AG04450 (cell line): ENCODE results near the gene GGT7. TPM values are rescaled to one million over a fixed set of nuclear protein-coding genes. Genes with fewer than 3 reads are reported as not detected.
"Not testable (repeated sequence)": the region's sequence is repeated elsewhere in the genome, so short reads cannot be mapped to it uniquely, and the experiment has no call there.

Experiments
- CTCF ChIA-PET: fragments of 300-600, 350-600 bp; formaldehyde crosslinking; extraction: SDS; loops from one replicate; lab custom pipeline; 2022; ENCODE audit warnings: antibody characterized with exemption, inconsistent platforms; lab: Charles Lee
- POLR2A ChIA-PET: fragments of 350-600 bp; formaldehyde crosslinking; extraction: SDS; loops from one replicate; lab custom pipeline; 2021; ENCODE audit warnings: antibody characterized with exemption, inconsistent platforms; lab: Yijun Ruan, JAX
- DNase-seq: peaks from one replicate; pipeline ENCODE4 v3.0.0-alpha.2; 2011; ENCODE audit warnings: low read depth, low spot score
- H3K27ac ChIP-seq: one replicate; pipeline ENCODE4 v1.5.1; 2012; ENCODE audit warnings: low read depth, low read length, control low read depth
- H3K27me3 ChIP-seq: one replicate; pipeline ENCODE4 v1.6.0; 2012; ENCODE audit warnings: low read length; ENCODE audit not compliant: control insufficient read depth, insufficient read depth
- H3K4me3 ChIP-seq: 2 replicates; pipeline ENCODE4 v1.5.1; 2011; ENCODE audit warnings: mild to moderate bottlenecking, low read depth, low read length, control low read depth
- H3K9me3 ChIP-seq: 2 replicates; pipeline ENCODE4 v1.5.1; 2012; ENCODE audit warnings: low read length; ENCODE audit not compliant: control insufficient read depth, insufficient read depth
- polyA plus RNA-seq: library from polyadenylated mRNA; depleted of rRNA; stranded (reverse); fragments of >200 nt; gene quantifications from 2 replicates; pipeline ENCODE4 v1.2.3, GENCODE V29; 2011
- TF ChIP-seq, protein P1 (sequence below): IDR thresholded peaks from 2 replicates; pipeline ENCODE4 v1.5.1; 2011; ENCODE audit warnings: low read depth, low read length, control low read depth, inconsistent platforms

GGT7 gene
- polyA plus RNA-seq, 1 experiment: 12.1 TPM

DNA sequence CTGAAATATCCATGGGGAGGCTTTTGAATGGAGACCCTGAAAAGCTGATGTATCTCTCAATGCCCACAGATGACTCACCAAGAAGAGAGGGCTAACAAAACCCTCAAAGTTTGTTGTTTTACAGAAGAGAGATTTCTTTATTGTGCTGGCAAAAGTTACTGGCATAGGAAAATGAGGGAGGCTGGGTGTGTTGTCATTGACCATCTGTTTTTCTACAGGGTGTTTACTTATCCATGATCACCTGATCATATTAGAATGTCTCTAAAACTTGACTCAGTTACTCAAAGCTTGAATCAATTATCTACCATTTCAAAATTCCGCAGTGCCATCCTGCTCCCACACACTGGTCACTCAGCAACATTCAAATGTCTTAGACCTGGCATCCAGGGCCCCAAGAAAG is 57.0 kb downstream of the GGT7 start:
- H3K27ac ChIP-seq: no peak overlapping the region
- CTCF ChIA-PET: no interaction called here
- POLR2A ChIA-PET: no interaction called here
- H3K4me3 ChIP-seq: no peak overlapping the region
- no peaks in the 10 kb centered on the region for H3K9me3 ChIP-seq
- DNase-seq: no peak
- H3K27me3 ChIP-seq: no peaks in the 10 kb centered on the region
- TF ChIP-seq, protein P1, sequence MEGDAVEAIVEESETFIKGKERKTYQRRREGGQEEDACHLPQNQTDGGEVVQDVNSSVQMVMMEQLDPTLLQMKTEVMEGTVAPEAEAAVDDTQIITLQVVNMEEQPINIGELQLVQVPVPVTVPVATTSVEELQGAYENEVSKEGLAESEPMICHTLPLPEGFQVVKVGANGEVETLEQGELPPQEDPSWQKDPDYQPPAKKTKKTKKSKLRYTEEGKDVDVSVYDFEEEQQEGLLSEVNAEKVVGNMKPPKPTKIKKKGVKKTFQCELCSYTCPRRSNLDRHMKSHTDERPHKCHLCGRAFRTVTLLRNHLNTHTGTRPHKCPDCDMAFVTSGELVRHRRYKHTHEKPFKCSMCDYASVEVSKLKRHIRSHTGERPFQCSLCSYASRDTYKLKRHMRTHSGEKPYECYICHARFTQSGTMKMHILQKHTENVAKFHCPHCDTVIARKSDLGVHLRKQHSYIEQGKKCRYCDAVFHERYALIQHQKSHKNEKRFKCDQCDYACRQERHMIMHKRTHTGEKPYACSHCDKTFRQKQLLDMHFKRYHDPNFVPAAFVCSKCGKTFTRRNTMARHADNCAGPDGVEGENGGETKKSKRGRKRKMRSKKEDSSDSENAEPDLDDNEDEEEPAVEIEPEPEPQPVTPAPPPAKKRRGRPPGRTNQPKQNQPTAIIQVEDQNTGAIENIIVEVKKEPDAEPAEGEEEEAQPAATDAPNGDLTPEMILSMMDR: no peak

DNA sequence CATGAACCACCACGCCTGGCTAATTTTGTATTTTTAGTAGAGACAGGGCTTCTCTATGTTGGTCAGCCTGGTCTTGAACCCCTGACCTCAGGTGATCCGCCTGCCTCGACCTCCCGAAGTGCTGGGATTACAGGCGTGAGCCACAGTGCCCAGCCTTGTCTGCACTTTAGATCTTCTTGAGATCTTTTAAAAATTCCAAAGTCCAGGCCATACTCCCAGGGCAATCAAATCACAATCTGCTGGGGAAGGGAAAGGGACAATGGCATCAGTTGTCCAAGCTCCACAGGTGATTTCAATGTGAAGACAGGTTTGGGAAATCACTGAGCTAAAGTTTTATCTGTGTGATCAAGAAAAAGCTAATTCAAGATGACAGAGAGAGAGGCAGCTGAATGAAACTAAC is 64.1 kb downstream of the GGT7 start:
- ChIA-PET CTCF (interaction anchor here (1.1 kb wide), 1 partner anchor 18 kb away, joined by 5 read pairs; no protein-coding TSS in a partner anchor), POLR2A (no interaction called here)
- Histone ChIP-seq H3K9me3 (no peaks in the 10 kb centered on the region), H3K27ac (no peak overlapping the region), H3K27me3 (no peaks in the 10 kb centered on the region), H3K4me3 (no peak overlapping the region)
- DNase-seq: no peak
- TF ChIP-seq, protein P1: no peak

DNA sequence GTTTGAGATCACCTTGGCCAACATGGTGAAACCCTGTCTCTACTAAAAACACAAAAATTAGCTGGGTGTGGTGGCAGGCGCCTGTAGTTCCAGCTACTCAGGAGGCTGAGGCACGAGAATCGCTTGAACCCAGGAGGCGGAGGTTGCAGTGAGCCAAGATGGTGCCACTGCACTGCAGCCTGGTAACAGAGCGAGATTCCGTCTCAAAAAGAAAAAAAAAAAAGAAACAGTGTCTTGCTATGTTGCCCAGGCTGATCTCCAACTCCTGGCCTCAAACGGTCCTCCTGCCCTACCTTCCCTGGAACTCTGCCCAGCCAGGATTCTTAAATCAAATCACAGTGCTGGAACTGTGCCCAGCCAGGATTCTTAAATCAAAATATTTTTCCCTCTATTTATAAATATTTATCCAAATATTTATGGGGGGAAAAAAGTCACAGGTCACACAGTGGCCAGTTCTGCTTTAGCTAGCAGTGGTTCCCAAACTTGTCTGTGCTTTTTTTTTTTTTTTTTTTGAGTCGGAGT is 64.7 kb downstream of the GGT7 start:
- H3K9me3 ChIP-seq, POLR2A ChIA-PET, H3K4me3 ChIP-seq, DNase-seq, H3K27ac ChIP-seq, H3K27me3 ChIP-seq: not testable (repeated sequence)
- CTCF ChIA-PET: interaction anchor here (1.1 kb wide), 1 partner anchor 18 kb away, joined by 5 read pairs; no protein-coding TSS in a partner anchor

DNA sequence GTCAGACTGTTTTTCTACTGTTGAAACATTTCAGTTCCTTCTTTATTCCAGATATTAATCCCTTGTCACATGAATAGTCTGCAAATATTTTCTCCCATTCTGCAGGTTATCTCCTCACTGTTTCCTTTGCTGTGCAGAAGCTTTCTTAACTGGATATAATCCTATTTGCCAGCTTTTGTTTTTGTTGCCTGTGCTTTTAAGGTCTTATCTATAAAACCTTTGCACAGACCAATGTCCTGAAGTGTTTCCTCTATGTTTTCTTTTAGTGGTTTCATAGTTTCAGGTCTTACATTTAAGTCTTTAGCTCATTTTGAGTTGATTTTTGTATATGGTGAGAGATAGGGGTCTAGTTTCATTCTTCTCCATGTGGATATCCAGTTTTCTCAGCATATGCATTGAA is 66.4 kb downstream of the GGT7 start:
- Histone ChIP-seq H3K27me3 (no peaks in the 10 kb centered on the region), H3K9me3 (no peaks in the 10 kb centered on the region), H3K4me3 (no peak overlapping the region), H3K27ac (no peak overlapping the region)
- ChIA-PET POLR2A (no interaction called here), CTCF (interaction anchor here (1.0 kb wide), 1 partner anchor 37 kb away, joined by 3 read pairs; no protein-coding TSS in a partner anchor)
- TF ChIP-seq, protein P1: no peak
- DNase-seq: no peak

DNA sequence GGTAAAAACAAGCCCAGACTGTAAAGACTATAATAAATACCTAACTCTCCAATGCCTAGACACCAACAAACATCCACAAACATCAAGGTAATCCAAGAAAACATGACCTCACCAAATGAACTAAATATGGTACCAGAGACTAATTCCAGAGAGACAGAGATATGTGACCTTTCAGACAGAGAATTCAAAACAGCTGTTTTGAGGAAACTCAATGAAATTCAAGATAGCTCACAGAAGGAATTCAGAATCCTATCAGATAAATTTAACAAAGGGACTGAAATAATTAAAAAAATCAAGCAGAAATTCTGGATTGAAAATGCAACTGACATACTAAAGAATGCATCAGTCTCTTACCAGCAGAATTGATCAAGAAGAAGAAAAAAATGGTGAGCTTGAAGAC is 73.8 kb downstream of the GGT7 start:
- H3K4me3 ChIP-seq: no peak overlapping the region
- no peaks in the 10 kb centered on the region for H3K27me3 ChIP-seq
- ChIA-PET CTCF (no interaction called here), POLR2A (no interaction called here)
- DNase-seq: no peak
- H3K9me3 ChIP-seq: no peaks in the 10 kb centered on the region
- TF ChIP-seq, protein P1: no peak
- H3K27ac ChIP-seq: no peak overlapping the region
